Spleen (tissue), 11 donors: Measurements from ENCODE around the gene TBC1D20. TPM values are rescaled to one million over a fixed set of nuclear protein-coding genes. Genes with fewer than 3 reads are reported as not detected.

Experiments used
- DNase-seq: peaks from one replicate; pipeline ENCODE4 v3.0.0-alpha.2; 2020
- H3K27ac ChIP-seq, 8 donors: fragments of 200-600 bp; sonication (generic) in 7 of 8; 1 replicate in 4 of 8; 2 replicates in 4 of 8; pipeline versions ENCODE4 v1.5.0 to v1.8.0; 2016 to 2021; ENCODE audit warnings: inconsistent platforms in 4 of 8, mild to moderate bottlenecking in 4 of 8, moderate library complexity in 1 of 8
- H3K27me3 ChIP-seq, 7 donors: fragments of 200-600 bp; sonication (generic) in 6 of 7; replicated peaks in 1 of 7; 1 replicate in 4 of 7; 2 replicates in 3 of 7; pipeline versions ENCODE4 v1.5.0 to v1.8.0; 2016 to 2021; ENCODE audit warnings: inconsistent platforms in 3 of 7, mild to moderate bottlenecking in 1 of 7
- H3K36me3 ChIP-seq, 6 donors: fragments of 200-600 bp; sonication (generic) in 5 of 6; 1 replicate in 4 of 6; 2 replicates in 2 of 6; pipeline versions ENCODE4 v1.5.0 to v1.8.0; 2016 to 2021; ENCODE audit warnings: inconsistent platforms in 2 of 6
- H3K4me1 ChIP-seq, 6 donors: fragments of 200-600 bp; sonication (generic) in 5 of 6; 1 replicate in 3 of 6; 2 replicates in 3 of 6; pipeline versions ENCODE4 v1.5.0 to v1.8.0; 2016 to 2021; ENCODE audit warnings: inconsistent platforms in 3 of 6
- H3K4me3 ChIP-seq, 8 donors: fragments of 200-600 bp; sonication (generic) in 7 of 8; 1 replicate in 4 of 8; 2 replicates in 4 of 8; pipeline versions ENCODE4 v1.5.0 to v1.8.0; 2016 to 2021; ENCODE audit warnings: inconsistent platforms in 4 of 8, mild to moderate bottlenecking in 4 of 8, moderate library complexity in 2 of 8
- H3K9me3 ChIP-seq, 8 donors: fragments of 200-600 bp; sonication (generic) in 7 of 8; 1 replicate in 4 of 8; 2 replicates in 4 of 8; pipeline versions ENCODE4 v1.5.0 to v1.8.0; 2016 to 2021; ENCODE audit warnings: inconsistent platforms in 4 of 8
- POLR2A ChIP-seq, 3 donors: fragments of 450-650 bp; IDR thresholded peaks; one replicate each; pipeline ENCODE4 v1.5.1; 2017; ENCODE audit warnings: antibody characterized with exemption in 3 of 3, mild to moderate bottlenecking in 1 of 3
- POLR2AphosphoS5 ChIP-seq, 3 donors: sonication (generic); formaldehyde crosslinking; IDR thresholded peaks; one replicate each; pipeline ENCODE4 v1.5.1; 2017; ENCODE audit warnings: antibody characterized with exemption in 3 of 3
- WGBS, 5 donors: extraction: QIAGEN DNeasy Blood & Tissue Kit in 3 of 5; methylation state at CpG; one replicate each; pipeline versions ENCODE4 v1.1.5 to v1.1.7; 2013 to 2018; 5-methylcytosine and 5-hydroxymethylcytosine counted together
- intact Hi-C: fragments of 100-400 bp; cut with DNase I; formaldehyde crosslinking; loops from one replicate; pipeline ENCODE4 v1.15.0; 2023; ENCODE audit warnings: low total_unique reads
- polyA plus RNA-seq, 3 donors: library from polyadenylated mRNA; stranded (reverse); fragments of 200-250 nt; gene quantifications; one replicate each; pipeline ENCODE4 v1.2.1, GENCODE V29; 2013
- total RNA-seq, 7 donors: library from RNA; depleted of rRNA in 3 of 7; stranded (reverse); fragments of >200 nt in 3 of 7; fragmentation: NEBNext Ultra II Directional in 4 of 7; extraction: Animal tissue kit (Norgen Biotek cat#: 25700) in 4 of 7; gene quantifications; one replicate each; pipeline versions ENCODE4 v1.1.0 to v1.2.1, GENCODE V29; 2016 to 2021
- TF ChIP-seq, protein P1 (sequence below), 11 experiments: fragments of 200-600 bp in 7 of 11; fragments of 450-650 bp in 4 of 11; sonication (generic) in 4 of 11; IDR thresholded peaks in 8 of 11; conservative IDR thresholded peaks in 3 of 11; 1 replicate in 7 of 11; 2 replicates in 4 of 11; pipeline versions ENCODE4 v1.4.0 to v1.8.0; 2016 to 2021; ENCODE audit warnings: antibody characterized with exemption in 11 of 11, inconsistent platforms in 4 of 11, mild to moderate bottlenecking in 1 of 11
- donor health status: healthy with polysubstance abuse.
- donor health status: DM: no; HTN: no; CAD: no; lungs with moderate emphysema.
- donor health status: DM: no; HTN: no; CAD: no.
- donor health status: Bipolar disorder and iron deficiency.
- donor health status: healthy.
- donor health status: DM: no; HTN: no; CAD: no.
- donor health status: DM: yes; HTN: yes; CAD: no.

TBC1D20 gene
- total and polyA plus RNA-seq, 10 donors, result 9.2 to 41.0 (median 32.8) TPM

DNA sequence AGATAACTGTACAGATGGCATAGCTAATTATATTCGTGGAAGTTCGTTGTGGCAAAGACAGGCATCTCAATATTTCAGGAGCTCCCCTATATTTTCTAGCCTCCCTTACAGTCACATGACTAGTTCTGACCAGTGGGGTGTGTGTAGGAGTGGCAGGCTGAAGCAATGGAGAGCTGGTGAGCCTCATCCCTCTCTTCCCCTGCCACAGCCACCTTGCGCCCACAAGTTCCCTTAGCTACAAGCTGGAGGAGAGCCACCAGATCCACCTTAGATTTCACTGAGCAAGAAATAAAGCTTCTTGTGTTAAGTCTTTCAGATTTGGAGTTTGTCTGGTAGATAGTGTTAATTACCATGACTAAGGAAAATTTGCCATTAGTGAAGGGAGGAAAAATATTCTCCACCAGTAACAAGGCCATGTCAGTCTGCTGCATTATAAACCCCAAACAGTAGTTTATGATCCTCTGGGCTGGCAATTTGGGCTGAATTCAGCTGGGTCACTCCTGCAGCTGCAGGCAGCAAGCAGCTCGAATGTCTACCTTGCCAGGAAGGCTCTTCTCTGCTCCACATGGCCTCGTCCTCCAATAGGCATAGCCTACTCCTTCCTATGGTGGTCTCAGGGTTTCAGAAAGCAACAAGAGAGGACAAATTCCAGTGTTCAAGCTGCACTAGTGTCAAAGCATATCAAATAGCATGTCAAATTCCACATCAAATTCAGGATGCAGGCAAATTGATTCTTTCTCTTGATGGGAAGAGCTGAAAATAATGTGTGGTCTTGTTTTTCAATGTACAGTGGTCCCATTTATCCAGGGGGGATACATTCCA is 61.7 kb downstream of the TBC1D20 start:
- Histone ChIP-seq H3K36me3 (peaks cover 6 to 32% (median 25%) of the 10 kb centered on the region in 6 donors), H3K27me3 (no peaks in the 10 kb centered on the region), H3K27ac (no peak overlapping the region), H3K4me1 (peaks cover 0 to 12% (median 0%) of the 10 kb centered on the region in 6 donors), H3K9me3 (no peaks in the 10 kb centered on the region), H3K4me3 (no peak overlapping the region)
- peak; percentile 17 for DNase-seq
- intact Hi-C loops, result no loop called here
- no peak for TF ChIP-seq POLR2A (IDR thresholded peaks at IDR 0.05)
- 65 to 85% (median 77%) methylated on average over 5 of the region's 5 CpGs for WGBS, 5 donors

- Histone ChIP-seq H3K36me3 (peaks cover 6 to 37% (median 30%) of the 10 kb centered on the region in 6 donors), H3K27ac (no peak overlapping the region), H3K27me3 (no peaks in the 10 kb centered on the region), H3K4me1 (peaks cover 0 to 12% (median 0%) of the 10 kb centered on the region in 6 donors), H3K9me3 (no peaks in the 10 kb centered on the region), H3K4me3 (no peak overlapping the region)
- no peak for DNase-seq
- WGBS, 5 donors, result 53 to 73% (median 69%) methylated on average over 2 of the region's 2 CpGs
- intact Hi-C loops, result no loop called here
- TF ChIP-seq POLR2AphosphoS5 (IDR thresholded peaks at IDR 0.05) (no peak), POLR2A (IDR thresholded peaks at IDR 0.05) (no peak)
- TF ChIP-seq, protein P1, sequence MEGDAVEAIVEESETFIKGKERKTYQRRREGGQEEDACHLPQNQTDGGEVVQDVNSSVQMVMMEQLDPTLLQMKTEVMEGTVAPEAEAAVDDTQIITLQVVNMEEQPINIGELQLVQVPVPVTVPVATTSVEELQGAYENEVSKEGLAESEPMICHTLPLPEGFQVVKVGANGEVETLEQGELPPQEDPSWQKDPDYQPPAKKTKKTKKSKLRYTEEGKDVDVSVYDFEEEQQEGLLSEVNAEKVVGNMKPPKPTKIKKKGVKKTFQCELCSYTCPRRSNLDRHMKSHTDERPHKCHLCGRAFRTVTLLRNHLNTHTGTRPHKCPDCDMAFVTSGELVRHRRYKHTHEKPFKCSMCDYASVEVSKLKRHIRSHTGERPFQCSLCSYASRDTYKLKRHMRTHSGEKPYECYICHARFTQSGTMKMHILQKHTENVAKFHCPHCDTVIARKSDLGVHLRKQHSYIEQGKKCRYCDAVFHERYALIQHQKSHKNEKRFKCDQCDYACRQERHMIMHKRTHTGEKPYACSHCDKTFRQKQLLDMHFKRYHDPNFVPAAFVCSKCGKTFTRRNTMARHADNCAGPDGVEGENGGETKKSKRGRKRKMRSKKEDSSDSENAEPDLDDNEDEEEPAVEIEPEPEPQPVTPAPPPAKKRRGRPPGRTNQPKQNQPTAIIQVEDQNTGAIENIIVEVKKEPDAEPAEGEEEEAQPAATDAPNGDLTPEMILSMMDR (IDR thresholded peaks at IDR 0.05 in 8 of 11, conservative IDR thresholded peaks at IDR 0.05 in 3 of 11), result no peak
These were observed 62.2 kb downstream of the TBC1D20 start for GRCh38 chr20:400128-400453.

DNA sequence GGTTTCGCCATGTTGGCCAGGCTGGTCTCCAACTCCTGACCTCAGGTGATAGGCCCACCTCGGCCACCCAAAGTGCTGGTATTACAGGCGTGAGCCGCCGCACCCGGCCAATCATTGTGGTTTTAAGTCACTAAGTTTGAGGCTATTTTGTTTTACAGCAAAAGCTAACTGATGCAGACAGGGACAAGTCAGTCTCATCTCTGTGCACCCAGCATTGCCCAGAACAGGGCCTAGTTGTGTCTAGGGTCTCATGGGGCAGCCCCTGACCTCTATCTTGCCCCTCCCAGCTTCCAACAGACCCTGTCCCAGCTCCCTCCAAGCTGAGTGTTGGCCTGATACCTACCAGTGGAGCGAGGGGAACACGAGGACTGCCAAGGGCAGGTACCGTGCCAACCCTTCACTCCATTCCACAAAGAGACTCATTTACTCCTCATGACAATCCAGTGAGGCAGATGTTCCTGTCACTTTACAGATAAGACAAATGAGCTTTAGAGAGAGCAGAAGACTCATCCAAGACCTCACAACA is 63.1 kb downstream of the TBC1D20 start:
- Histone ChIP-seq H3K36me3 (peaks cover 6 to 46% (median 36%) of the 10 kb centered on the region in 6 donors), H3K27me3 (no peaks in the 10 kb centered on the region), H3K4me1 (peaks cover 0 to 12% (median 0%) of the 10 kb centered on the region in 6 donors), H3K27ac (no peak overlapping the region), H3K9me3 (no peaks in the 10 kb centered on the region), H3K4me3 (no peak overlapping the region)
- no peak for DNase-seq
- TF ChIP-seq POLR2AphosphoS5 (IDR thresholded peaks at IDR 0.05), result no peak
- no peak for TF ChIP-seq POLR2A (IDR thresholded peaks at IDR 0.05)
- TF ChIP-seq, protein P1 (IDR thresholded peaks at IDR 0.05 in 8 of 11, conservative IDR thresholded peaks at IDR 0.05 in 3 of 11), result no peak
- 83 to 99% (median 96%) methylated on average over 9 of the region's 9 CpGs for WGBS, 5 donors
- intact Hi-C loops, result no loop called here

GRCh38 chr20:397432-398237 is 64.7 kb downstream of the TBC1D20 start:
- H3K4me1 ChIP-seq, result peaks cover 0 to 11% (median 0%) of the 10 kb centered on the region in 6 donors
- TF ChIP-seq, protein P1 (IDR thresholded peaks at IDR 0.05 in 8 of 11, conservative IDR thresholded peaks at IDR 0.05 in 3 of 11), result no peak
- TF ChIP-seq POLR2AphosphoS5 (IDR thresholded peaks at IDR 0.05), result no peak
- no peak for TF ChIP-seq POLR2A (IDR thresholded peaks at IDR 0.05)
- intact Hi-C loops, result no loop called here
- 80 to 97% (median 88%) methylated on average over 5 to 6 of the region's 6 CpGs for WGBS, 5 donors
- H3K9me3 ChIP-seq, result no peaks in the 10 kb centered on the region
- no peak overlapping the region for H3K4me3 ChIP-seq
- peaks cover 6 to 62% (median 52%) of the 10 kb centered on the region in 6 donors for H3K36me3 ChIP-seq
- DNase-seq, result peak; percentile 20
- no peak overlapping the region for H3K27ac ChIP-seq
- no peaks in the 10 kb centered on the region for H3K27me3 ChIP-seq
